ENCODE data around the gene DLST. TPM values are rescaled to one million over a fixed set of nuclear protein-coding genes. Genes with fewer than 3 reads are reported as not detected.
"Not testable (repeated sequence)": the region's sequence is repeated elsewhere in the genome, so short reads cannot be mapped to it uniquely, and the experiment has no call there.

The DLST gene
- total RNA-seq, 1 experiment from 2014 or later = 29.9 TPM

DNA sequence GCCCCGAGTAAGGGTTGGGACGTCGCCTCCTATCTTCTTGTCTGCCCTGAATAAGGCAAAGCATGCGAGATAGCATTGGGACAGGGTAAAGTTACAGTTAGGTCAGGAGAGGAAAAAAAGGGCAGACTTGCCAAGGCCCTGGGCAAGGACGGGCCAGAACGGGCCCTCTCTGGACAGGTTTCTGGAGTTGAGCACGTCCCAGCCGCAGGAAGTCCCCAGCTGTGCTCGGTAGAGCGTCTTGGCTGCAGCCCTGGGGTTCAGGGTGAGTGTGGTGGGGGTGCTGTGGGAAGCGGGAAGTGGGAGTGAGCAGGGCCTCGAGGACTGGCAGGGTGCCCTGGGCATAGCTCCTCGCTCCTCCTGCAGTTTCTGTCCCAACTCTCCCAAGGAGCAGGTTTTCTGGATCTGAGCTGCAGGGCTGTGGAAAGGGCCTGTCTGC lies 35.9 kb downstream of the DLST start:
- no peak for DNase-seq (ENCODE audit: low spot score)

GRCh38 chr14:74918380-74918779 lies 36.7 kb downstream of the DLST start:
- DNase-seq (ENCODE audit: low spot score) = no peak

DNA sequence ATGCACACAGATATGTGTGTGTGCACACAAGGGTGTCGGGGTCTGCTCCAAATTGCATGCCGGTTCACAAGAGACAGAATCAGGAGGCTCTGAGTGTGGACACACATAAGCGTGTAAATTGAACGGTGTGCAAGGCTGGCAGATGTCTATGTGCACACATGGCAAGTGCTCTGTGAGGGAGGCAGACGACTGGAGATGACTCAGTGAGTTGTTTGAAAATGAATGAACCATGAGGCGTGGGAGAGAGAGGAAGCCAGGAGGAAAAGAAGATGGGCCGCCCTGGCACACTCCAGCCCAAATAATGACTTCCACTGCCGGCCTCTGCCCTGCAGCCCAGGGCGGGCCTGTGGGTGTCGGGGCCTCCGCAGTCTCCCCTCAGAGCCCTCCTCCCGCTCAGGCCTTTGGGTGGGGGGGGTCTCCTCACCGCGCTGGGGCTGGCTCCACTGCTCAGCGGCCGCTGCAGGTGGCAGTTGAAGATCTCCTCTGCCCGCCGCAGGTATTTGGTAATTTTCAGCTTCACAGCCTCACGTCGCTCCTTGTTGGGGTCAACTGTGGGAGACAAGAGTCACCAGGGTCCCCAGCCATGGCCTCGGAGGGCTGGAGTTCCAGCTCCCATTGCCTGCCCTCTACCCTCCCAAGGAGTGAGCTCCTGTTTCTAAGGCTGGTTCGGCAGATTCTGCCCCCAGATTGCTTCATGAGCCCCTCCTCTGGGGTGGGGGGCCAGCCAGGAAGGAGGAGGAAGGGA lies 37.9 kb downstream of the DLST start:
- no peak for DNase-seq (ENCODE audit: low spot score)

- no peak for DNase-seq (ENCODE audit: low spot score)
These were observed 38.6 kb downstream of the DLST start for GRCh38 chr14:74920281-74920680.

GRCh38 chr14:74921053-74921620 lies 39.4 kb downstream of the DLST start:
- no peak for DNase-seq (ENCODE audit: low spot score)

- no peak for DNase-seq (ENCODE audit: low spot score)
These were observed 40.5 kb downstream of the DLST start for GRCh38 chr14:74921987-74922751.

DNA sequence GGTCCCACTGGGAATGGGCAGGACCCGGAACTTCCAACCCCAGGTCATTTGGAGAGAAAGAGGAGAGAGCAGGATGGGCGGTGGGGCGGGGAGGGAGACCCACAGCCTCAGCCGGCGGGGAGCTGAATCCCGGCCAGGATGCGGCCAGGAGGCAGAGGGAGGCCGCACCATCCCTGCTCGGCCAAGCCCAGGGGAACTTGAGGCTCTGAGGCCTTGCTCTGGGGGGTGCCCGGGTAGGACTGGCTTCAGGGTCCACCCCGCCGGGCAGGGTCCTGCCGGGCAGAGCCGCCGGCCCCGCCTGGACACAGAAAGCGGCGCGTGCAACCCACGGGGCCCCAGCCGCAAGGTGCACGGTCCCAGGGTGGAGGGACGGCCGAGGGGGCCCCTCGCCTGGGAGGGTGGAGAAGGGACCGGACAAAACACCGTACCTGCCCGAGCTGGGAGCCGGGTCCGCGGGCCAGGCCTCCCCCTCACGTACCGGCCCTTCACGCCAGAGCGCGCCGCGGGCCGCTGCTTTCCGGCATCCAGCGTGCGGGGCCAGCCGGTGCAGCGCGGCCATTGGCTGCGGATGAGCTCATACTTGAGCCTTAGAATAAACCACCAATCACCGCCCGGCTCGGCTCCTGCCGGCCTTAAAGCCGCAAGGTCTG lies 41.2 kb downstream of the DLST start, which contains the start of gene RPS6KL1:
Gene RPS6KL1 (minus strand): TSS at position 509 of the 650 bp plus-strand sequence. CDS start 1,719 bp downstream, outside the sequence.
- DNase-seq (ENCODE audit: low spot score) = no peak

- DNase-seq (ENCODE audit: low spot score) = no peak
These were observed 42.3 kb downstream of the DLST start for GRCh38 chr14:74924061-74924460.

GRCh38 chr14:74927225-74927624 lies 45.5 kb downstream of the DLST start:
- no peak for DNase-seq (ENCODE audit: low spot score)

DNA sequence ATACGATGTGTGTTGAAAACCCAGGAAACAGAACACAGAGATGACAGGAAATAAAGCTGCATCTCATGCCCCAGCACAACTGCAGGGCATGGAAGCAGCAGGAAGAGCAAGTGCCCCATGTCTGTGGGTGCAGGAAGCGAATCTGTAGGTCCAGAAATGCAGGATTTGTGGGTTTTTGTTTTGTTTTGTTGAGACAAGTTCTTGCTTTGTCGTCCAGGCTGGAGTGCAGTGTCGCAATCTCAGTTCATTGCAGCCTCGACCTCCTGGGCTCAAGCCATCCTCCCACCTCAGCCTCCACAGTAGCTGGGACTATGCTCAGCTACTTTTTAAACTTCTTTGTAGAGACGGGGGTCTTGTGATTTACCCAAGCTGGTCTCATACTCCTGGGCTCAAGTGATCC lies 47.5 kb downstream of the DLST start:
- no peak for DNase-seq (ENCODE audit: low spot score)

GRCh38 chr14:74931744-74932143 lies 50.0 kb downstream of the DLST start:
- DNase-seq (ENCODE audit: low spot score) = not testable (repeated sequence)

GRCh38 chr14:74932401-74932901 lies 50.7 kb downstream of the DLST start:
- DNase-seq (ENCODE audit: low spot score) = no peak

DNA sequence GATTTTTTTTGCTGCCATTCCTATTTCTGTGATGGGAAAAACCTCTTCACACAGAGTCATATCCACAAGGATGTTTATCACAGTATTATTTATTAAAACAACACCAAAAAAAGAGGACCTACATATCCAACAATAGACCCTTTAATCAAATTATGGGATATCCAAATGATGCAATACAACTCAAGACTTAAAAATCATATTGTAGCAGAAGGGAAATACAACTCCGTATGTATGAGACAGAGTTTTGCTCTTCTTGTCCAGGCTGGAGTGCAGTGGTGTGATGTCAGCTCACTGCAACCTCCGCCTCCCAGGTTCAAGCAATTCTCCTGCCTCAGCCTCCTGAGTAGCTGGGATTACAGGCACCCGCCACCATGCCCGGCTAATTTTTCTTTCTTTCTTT lies 51.2 kb downstream of the DLST start:
- not testable (repeated sequence) for DNase-seq (ENCODE audit: low spot score)

- no peak for DNase-seq (ENCODE audit: low spot score)
These were observed 52.3 kb downstream of the DLST start for GRCh38 chr14:74934041-74934440.

DNA sequence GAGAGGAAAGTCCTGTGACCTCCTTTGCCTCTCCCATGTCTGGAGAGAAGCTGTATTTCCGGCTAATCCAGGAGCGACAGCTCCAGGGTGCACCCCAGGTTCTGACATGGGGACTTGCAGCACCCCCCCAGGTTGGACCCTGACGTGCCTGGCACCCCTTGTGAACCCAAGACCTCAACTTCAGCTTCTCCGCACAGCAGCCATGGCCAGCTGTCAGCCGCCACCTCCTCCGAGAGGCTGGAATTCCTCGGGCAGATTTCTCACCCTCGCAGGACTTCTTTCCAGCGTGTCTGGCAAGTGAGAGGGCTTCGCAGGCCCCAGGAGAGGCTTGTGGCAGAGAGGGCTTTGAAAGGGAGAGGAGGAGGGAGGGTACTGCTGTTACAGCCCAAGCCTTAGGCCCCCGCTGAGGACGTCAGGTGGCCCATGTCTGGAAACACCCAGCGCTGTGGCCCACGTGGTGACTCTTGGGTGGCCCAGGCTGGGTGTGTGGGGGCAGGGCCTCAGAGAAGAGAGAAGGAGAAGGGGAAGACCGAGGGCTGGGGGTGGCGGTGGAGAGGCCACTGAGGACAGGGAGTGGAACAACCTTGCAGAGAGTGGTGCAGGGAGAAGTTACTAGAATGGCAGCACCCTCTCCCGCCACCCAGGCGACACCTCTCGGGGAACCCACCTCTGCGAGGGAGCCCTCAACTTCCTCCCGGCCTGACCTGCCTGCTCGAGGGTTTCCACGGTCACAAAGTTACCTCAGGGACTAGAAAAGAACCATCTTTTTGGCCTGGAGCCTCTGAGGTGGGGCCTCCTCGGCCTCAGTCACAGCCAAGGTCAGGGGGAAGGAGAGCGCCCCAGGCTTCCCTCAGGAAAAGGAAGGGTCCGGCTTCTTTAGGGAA lies 53.0 kb downstream of the DLST start:
- no peak for DNase-seq (ENCODE audit: low spot score)

DNA sequence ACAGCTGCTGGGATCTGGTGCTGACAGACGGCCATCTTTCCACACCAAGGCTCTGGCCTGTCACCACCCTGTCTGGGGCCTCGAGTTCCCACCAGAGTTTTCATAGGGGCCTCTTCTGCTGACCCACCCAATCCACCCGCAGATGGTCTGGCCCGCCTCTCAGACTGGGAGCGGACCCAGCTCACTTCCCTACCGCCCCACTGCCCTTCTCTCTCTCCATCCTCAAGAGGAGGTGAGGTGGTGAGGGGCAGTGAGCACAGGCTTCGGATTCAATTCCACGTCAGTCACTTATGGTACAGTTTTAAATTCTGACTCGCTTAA lies 53.6 kb downstream of the DLST start:
- DNase-seq (ENCODE audit: low spot score) = no peak

- DNase-seq (ENCODE audit: low spot score) = no peak
These were observed 54.4 kb downstream of the DLST start for GRCh38 chr14:74936151-74936550.

DNA sequence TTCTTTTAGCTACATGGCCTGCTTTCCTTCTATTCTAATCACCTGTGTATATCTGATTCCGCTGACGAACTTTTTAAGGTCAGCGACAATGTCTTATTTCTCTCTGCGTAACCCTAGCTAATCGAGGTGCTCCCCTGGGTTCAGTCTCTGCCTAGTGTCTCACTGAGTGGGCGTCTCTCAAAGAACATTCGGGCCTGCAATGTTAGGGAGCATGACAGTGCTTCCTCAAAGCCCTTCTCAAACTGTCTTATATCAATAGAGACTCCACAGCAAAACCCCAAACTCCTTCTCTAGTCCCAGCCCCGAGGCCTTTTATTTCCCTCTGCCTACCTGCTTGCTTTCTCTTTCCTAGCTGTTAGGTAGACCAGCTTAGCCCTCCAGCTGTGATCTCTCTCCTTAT lies 55.0 kb downstream of the DLST start:
- no peak for DNase-seq (ENCODE audit: low spot score)

DNA sequence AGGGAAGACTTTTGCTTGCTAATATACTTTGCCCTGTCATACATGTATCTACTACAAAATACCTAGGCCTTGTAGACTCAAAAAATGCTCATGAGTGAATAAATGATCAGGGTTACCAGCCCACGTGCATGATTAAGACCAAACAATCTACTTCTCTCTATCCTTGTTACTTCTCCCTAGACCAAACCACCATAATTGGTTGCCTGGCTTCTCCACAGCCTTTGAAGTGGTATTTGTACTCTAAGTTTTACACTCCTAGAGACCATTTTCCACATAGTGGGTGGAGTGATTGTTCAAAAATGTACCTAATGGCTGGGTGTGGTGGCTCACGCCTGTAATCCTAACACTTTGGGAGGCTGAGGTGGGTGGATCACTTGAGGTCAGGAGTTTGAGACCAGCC lies 55.5 kb downstream of the DLST start:
- no peak for DNase-seq (ENCODE audit: low spot score)

GRCh38 chr14:74938531-74939495 lies 57.1 kb downstream of the DLST start:
- DNase-seq (ENCODE audit: low spot score) = no peak

All from H4 (cell line).